Ishikawa (cell line): ENCODE results near the gene HSD11B2.

ENCODE experiments used
- CEBPB ChIP-seq: IDR thresholded peaks from 2 replicates; pipeline ENCODE4 v1.6.1; 2012
- CREB1 ChIP-seq: IDR thresholded peaks from 2 replicates; pipeline ENCODE4 v1.6.1; 2012; ENCODE audit warnings: low read depth
- EGR1 ChIP-seq: IDR thresholded peaks from 2 replicates; pipeline ENCODE4 v1.6.1; 2012
- EP300 ChIP-seq: IDR thresholded peaks from 2 replicates; pipeline ENCODE4 v1.6.1; 2012; ENCODE audit warnings: borderline replicate concordance
- FOXM1 ChIP-seq: IDR thresholded peaks from 2 replicates; pipeline ENCODE4 v1.6.1; 2012; ENCODE audit warnings: low read depth, borderline replicate concordance
- NFIC ChIP-seq: IDR thresholded peaks from 2 replicates; pipeline ENCODE4 v1.6.1; 2012
- RAD21 ChIP-seq: IDR thresholded peaks from 2 replicates; pipeline ENCODE4 v1.6.1; 2012; ENCODE audit warnings: low read depth
- TAF1 ChIP-seq: IDR thresholded peaks from 2 replicates; pipeline ENCODE4 v1.6.1; 2012; ENCODE audit warnings: low read depth, mild to moderate bottlenecking
- TCF12 ChIP-seq: IDR thresholded peaks from 2 replicates; pipeline ENCODE4 v1.6.1; 2012; ENCODE audit warnings: low read depth
- TEAD4 ChIP-seq: IDR thresholded peaks from 2 replicates; pipeline ENCODE4 v1.6.1; 2012
- YY1 ChIP-seq: IDR thresholded peaks from 2 replicates; pipeline ENCODE4 v1.6.1; 2012; ENCODE audit warnings: low read depth
- ZBTB7A ChIP-seq: IDR thresholded peaks from 2 replicates; pipeline ENCODE4 v1.6.1; 2012; ENCODE audit warnings: low read depth
- TF ChIP-seq, protein P1 (sequence below): IDR thresholded peaks from 2 replicates; pipeline ENCODE4 v1.6.1; 2012
- TF ChIP-seq, protein P2 (sequence below): IDR thresholded peaks from 2 replicates; pipeline ENCODE4 v1.6.1; 2012; ENCODE audit warnings: low read depth, mild to moderate bottlenecking
- TF ChIP-seq, protein P3 (sequence below): IDR thresholded peaks from 2 replicates; pipeline ENCODE4 v1.6.1; 2012

Gene HSD11B2

DNA sequence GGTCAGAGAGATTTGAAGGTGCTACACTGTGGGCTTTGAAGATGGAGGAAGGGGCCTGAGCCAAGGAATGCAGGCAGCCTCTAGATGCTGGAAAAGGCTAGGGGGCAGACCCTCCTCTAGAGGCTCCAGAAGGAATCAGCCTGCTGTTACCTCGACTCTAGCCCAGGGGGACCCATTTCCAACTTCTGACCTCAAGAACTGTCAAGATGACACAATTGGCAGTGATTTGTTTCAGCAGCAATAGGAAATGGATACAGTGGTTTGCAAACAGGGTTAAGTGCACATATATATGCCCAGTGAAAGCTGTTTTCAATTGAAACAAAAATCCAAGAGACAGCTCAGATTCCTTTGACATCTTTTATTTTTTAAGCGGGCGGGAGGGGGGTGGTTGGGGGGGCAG, 11.0 kb upstream of the HSD11B2 start:
- TF ChIP-seq EP300 (no peak), RAD21 (no peak), FOXM1 (no peak)
- TF ChIP-seq, protein P1, sequence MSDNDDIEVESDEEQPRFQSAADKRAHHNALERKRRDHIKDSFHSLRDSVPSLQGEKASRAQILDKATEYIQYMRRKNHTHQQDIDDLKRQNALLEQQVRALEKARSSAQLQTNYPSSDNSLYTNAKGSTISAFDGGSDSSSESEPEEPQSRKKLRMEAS = no peak

DNA sequence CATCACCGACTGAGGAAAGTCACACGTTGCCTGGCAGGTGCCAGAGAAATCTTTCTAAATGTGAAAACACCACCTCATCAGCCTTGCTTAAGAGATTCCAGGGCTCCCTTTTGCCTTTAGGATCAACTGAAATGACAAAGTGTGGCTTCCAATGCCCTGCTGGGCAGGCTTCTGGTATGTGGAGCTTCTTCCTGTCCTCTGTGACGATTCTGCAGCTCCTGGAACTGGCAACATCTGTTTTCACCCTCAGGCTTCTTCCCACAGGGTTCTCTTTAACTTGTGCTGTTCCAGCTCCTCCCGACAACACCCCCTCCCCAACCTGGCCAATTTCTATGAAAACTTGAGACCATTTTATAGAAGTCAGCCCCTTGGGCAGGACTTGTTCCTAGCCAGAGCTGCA, 9.9 kb upstream of the HSD11B2 start:
- no peak for TF ChIP-seq TCF12
- TF ChIP-seq, protein P1 = no peak
- TF ChIP-seq YY1 = no peak
- no peak for TF ChIP-seq EP300
- TF ChIP-seq, protein P2, sequence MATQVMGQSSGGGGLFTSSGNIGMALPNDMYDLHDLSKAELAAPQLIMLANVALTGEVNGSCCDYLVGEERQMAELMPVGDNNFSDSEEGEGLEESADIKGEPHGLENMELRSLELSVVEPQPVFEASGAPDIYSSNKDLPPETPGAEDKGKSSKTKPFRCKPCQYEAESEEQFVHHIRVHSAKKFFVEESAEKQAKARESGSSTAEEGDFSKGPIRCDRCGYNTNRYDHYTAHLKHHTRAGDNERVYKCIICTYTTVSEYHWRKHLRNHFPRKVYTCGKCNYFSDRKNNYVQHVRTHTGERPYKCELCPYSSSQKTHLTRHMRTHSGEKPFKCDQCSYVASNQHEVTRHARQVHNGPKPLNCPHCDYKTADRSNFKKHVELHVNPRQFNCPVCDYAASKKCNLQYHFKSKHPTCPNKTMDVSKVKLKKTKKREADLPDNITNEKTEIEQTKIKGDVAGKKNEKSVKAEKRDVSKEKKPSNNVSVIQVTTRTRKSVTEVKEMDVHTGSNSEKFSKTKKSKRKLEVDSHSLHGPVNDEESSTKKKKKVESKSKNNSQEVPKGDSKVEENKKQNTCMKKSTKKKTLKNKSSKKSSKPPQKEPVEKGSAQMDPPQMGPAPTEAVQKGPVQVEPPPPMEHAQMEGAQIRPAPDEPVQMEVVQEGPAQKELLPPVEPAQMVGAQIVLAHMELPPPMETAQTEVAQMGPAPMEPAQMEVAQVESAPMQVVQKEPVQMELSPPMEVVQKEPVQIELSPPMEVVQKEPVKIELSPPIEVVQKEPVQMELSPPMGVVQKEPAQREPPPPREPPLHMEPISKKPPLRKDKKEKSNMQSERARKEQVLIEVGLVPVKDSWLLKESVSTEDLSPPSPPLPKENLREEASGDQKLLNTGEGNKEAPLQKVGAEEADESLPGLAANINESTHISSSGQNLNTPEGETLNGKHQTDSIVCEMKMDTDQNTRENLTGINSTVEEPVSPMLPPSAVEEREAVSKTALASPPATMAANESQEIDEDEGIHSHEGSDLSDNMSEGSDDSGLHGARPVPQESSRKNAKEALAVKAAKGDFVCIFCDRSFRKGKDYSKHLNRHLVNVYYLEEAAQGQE = no peak
- no peak for TF ChIP-seq ZBTB7A
- no peak for TF ChIP-seq CEBPB
- no peak for TF ChIP-seq FOXM1
- TF ChIP-seq EGR1 = no peak
- TF ChIP-seq TAF1 = no peak
- no peak for TF ChIP-seq TEAD4
- TF ChIP-seq CREB1 = no peak
- no peak for TF ChIP-seq RAD21
- TF ChIP-seq, protein P3, sequence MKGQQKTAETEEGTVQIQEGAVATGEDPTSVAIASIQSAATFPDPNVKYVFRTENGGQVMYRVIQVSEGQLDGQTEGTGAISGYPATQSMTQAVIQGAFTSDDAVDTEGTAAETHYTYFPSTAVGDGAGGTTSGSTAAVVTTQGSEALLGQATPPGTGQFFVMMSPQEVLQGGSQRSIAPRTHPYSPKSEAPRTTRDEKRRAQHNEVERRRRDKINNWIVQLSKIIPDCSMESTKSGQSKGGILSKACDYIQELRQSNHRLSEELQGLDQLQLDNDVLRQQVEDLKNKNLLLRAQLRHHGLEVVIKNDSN = no peak
- no peak for TF ChIP-seq NFIC

DNA sequence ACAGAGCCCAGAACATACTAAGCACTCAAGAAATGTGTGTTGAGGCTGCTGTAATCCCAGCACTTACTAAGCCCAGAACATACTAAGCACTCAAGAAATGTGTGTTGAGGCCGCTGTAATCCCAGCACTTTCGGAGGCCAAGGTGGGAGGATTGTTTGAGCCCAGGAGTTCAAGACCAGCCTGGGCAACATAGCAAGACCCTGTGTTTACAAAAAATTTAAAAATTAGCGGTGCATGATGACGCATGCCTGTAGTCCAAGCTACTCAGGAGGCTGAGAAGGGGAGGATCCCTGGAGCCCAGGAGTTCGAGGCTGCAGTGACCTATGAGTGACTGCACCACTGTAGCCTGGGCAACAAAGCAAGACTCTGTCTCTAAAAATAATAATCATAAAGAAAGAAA, 7.9 kb upstream of the HSD11B2 start:
- TF ChIP-seq EP300 = no peak
- TF ChIP-seq YY1 = no peak
- TF ChIP-seq RAD21 = no peak
- TF ChIP-seq CREB1 = no peak
- TF ChIP-seq, protein P2 = no peak
- TF ChIP-seq, protein P1 = no peak
- no peak for TF ChIP-seq EGR1
- no peak for TF ChIP-seq ZBTB7A
- TF ChIP-seq NFIC = no peak
- TF ChIP-seq FOXM1 = no peak
- TF ChIP-seq TEAD4 = no peak
- TF ChIP-seq CEBPB = no peak
- TF ChIP-seq TCF12 = no peak
- TF ChIP-seq, protein P3 = no peak
- TF ChIP-seq TAF1 = no peak

DNA sequence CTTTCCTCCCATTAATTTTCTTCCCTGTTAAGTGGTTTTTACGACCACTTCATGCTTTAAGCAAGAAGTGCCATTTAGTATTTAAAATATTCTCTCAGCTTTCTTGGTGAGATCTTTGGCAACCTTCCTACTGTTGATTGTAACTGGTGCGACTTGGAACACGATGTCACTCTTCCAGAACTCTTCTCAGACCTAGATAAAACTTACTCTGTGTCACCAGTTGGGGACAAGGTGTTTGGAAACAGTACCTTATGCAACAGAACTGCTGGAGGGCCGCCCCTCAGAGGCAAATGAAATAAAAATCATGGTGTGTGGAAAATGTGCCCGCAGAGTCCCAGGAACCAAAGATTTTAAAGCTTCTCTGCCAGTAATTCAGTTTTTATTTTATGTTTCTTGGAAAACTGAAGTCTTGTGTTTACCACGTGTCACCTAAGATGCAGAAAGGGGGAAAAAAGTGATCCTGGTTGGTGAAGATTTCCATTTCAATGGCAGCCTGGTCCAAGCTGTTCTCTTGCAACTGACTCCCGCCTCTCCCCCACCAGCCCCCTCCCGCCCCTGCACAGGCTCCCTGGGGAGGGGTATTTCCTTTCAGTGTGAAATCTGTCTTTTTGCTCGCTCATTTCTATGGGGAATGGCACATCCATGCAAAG, 7.2 kb upstream of the HSD11B2 start:
- TF ChIP-seq TEAD4 (no peak), CEBPB (no peak), RAD21 (no peak), TAF1 (no peak), ZBTB7A (no peak), NFIC (no peak), YY1 (no peak), FOXM1 (no peak), CREB1 (no peak)
- TF ChIP-seq, protein P1 = no peak

DNA sequence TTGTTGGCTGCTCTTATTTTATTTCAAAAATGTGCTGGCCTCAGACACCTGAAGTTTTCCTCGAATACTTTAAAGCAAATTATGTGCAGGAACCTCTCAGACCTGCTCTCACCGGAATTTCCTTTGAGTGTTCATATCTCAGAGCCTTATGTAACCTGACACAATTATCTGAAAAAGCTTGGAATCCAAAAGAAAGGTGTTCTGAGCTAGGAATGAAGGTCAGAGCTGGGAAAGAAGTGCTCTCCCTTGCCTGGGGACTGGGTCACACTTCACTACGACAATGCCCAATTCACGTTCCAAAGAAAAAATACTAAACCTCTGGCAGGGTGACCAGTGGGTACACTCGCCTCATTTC, 6.7 kb upstream of the HSD11B2 start:
- TF ChIP-seq ZBTB7A (no peak), RAD21 (no peak), TEAD4 (no peak), FOXM1 (no peak), EP300 (no peak), TCF12 (no peak), CREB1 (no peak), EGR1 (no peak), TAF1 (no peak), CEBPB (no peak), YY1 (no peak), NFIC (no peak)
- TF ChIP-seq, protein P3 = no peak
- TF ChIP-seq, protein P2 = no peak
- TF ChIP-seq, protein P1 = no peak
